ENCODE results near the gene C22orf39.
A peak's percentile ranks its signal among the peaks of the same experiment; 100 is the strongest.
"Not testable (repeated sequence)": the region's sequence is repeated elsewhere in the genome, so short reads cannot be mapped to it uniquely, and the experiment has no call there.

C22orf39 gene

GRCh38 chr22:19438298-19438697 lies 9.2 kb downstream of the C22orf39 start:
- H3K4me3 ChIP-seq (replicated peaks; ENCODE audit: low read depth, low read length) = no peak overlapping the region
- TF ChIP-seq CTCF (IDR thresholded peaks at IDR 0.05; ENCODE audit: low read length, missing control alignments) = no peak
- no peak for DNase-seq (ENCODE audit: low read depth)

DNA sequence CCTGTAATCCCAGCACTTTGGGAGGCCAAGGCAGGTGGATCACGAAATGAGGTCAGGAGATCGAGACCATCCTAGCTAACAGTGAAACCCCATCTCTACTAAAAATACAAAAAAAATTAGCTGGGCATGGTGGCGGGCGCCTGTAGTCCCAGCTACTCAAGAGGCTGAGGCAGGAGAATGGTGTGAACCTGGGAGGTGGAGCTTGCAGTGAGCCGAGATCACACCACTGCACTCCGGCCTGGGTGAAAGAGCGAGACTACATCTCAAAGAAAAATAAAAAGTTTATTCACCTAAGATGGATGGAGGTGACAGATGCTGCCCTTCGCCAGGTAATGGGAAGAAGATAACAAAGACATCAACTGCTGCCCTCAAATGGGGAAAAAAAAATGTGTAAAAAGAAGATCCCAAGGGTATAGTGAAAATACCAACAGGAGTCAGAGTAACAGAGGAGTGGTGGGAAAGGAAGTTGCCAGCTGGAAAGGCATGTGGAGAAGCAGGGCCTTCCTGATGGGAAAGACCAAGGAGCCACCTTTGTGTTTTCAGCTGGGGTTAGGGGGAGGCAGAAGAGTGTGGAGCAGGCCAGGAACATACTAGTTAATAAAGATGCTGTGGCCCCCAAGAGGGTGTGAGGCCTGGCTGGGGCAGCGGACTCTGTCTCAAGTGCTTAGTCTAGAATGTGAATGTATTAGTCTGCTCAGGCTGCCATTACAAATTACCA lies 10.9 kb downstream of the C22orf39 start:
- not testable (repeated sequence) for DNase-seq (ENCODE audit: low read depth); H3K4me3 ChIP-seq (replicated peaks; ENCODE audit: low read depth, low read length)

DNA sequence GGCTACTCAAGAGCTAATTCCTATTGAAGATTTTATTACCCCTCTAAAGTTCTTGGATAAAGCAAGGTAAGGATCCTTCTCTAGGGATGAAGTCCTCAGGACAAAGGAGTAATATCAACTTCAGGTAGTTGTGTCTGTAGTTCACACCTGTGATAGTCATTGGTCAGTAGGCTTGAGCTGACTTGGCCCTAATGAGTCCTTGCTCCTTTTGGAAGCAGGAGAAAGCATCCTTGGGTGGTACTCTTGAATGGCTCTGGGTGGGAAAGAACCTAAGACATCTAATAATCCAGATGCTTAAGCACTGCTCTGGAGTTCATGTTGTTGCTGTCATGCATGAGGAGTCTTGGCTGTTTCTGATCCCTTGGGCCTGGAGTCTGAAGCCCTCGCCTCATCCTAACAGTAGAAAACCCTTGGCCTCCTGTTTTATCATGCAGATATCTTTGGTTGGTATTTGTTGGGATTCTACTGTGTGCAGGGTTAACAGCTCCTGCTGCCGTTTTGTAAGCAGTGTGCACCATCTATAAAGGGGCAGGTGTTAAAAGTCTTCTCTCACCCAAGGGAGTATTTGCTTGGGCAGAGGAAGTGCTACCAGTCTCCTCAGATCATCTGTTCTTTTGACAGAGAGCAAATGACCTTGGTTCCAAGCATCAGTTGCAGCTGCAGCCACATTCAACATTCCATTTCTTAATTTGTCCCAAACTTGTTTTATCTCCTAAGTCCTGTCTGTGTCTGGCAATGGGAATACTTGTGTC lies 12.5 kb downstream of the C22orf39 start:
- no peak overlapping the region for H3K4me3 ChIP-seq (replicated peaks; ENCODE audit: low read depth, low read length)
- TF ChIP-seq CTCF (IDR thresholded peaks at IDR 0.05; ENCODE audit: low read length, missing control alignments) = no peak
- no peak for DNase-seq (ENCODE audit: low read depth)

DNA sequence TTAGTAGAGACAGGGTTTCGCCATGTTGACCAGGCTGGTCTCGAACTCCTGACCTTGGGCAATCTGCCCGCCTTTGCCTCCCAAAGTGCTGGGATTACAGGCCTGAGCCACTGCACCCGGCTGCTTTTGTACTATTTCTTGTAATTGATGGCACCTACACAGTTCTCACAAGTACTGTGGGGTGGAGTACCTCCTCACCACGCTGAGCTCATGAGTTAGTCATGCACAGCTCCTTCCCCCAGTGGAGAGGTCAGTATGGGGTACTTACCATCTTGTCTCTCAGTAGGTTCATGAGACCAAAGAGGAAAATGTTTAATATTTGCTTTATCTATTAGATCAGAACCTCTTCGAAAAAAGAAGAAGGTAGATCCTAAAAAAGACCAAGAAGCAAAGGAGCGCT lies 13.1 kb downstream of the C22orf39 start:
- no peak for TF ChIP-seq CTCF (IDR thresholded peaks at IDR 0.05; ENCODE audit: low read length, missing control alignments)
- H3K4me3 ChIP-seq (replicated peaks; ENCODE audit: low read depth, low read length) = no peak overlapping the region
- no peak for DNase-seq (ENCODE audit: low read depth)

- peak within 1 kb of the TSS; percentile 74 for H3K4me3 ChIP-seq (replicated peaks; ENCODE audit: low read depth, low read length)
- peak; percentile 96 for DNase-seq (ENCODE audit: low read depth)
- no peak for TF ChIP-seq CTCF (IDR thresholded peaks at IDR 0.05; ENCODE audit: low read length, missing control alignments)
These were observed 15.2 kb downstream of the C22orf39 start, which contains the start of gene MRPL40 for GRCh38 chr22:19432133-19432851. Gene MRPL40, plus strand, starts transcription at chr22:19432545. Its CDS starts 10 bp downstream, at chr22:19432555.

DNA sequence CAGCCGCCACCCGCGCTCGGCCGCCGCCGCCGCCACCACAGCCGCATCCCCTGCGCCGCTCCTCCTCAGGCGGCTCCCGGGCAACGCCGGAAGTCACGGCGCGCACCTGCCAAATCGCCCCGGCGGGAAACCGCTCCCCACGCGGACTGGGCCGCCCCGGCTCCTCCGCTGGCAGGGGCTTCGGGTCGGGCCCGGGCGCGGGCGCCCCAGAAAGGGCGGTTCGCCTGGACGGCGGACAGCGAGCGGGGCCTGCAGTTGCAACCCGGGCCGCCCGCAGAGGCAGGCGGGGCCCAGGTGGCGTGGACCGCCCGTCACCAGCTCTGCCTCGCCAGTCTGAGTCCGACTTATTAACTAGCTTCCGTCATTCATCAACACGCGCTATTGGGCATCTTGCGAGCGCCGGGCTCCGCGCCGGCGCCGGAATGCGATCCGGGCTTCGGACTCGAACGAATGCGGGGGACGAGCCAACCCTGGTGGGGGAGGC lies 15.8 kb downstream of the C22orf39 start, which contains the start of gene HIRA:
Gene HIRA (minus strand): TSS at position 85 of the 484 bp plus-strand sequence. CDS start 257 bp downstream, outside the sequence.
- peak within 1 kb of the TSS; percentile 74 for H3K4me3 ChIP-seq (replicated peaks; ENCODE audit: low read depth, low read length)
- DNase-seq (ENCODE audit: low read depth) = peak; percentile 76
- no peak for TF ChIP-seq CTCF (IDR thresholded peaks at IDR 0.05; ENCODE audit: low read length, missing control alignments)

All from fibroblast of pulmonary artery (primary cell).